ENCODE measurements around the gene MAPK8IP1.
A peak's percentile ranks its signal among the peaks of the same experiment; 100 is the strongest.

DNA sequence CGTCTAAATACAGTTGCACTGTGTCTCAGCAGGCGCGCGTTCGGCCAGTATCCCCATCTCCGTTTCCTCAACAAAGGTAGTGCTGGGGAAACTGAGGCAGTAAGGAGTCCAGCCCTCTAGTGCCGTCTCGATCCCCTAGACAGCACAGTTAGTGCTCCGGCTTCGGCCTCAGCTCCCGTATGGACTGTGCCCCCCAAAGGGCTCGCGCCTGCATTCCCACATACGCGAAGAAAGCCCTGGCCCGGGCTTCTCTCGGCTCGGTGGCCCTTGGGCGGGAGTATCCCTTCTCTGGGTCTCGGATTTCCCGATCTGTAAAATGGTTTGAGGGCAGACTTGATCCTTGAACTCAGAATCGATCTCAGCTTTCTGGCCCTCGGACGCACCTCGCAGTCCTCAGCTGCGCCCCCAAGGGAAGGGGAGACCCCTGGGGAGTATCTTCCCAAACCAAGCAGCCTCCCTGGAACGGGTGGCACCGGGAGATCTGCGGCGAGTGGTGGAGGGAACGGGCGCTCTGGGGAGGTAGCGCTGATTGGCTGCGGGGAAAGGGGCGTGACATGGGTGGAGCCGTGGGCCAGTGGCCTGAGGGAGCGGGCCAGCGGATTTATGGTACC lies 33.0 kb downstream of the MAPK8IP1 start:
- TF ChIP-seq CTCF (IDR thresholded peaks at IDR 0.05) (no peak), EP300 (IDR thresholded peaks at IDR 0.05; ENCODE audit: low read depth) (no peak), POLR2A (IDR thresholded peaks at IDR 0.05) (peak; percentile 59), POLR2AphosphoS5 (IDR thresholded peaks at IDR 0.05) (peak; percentile 91 to 93 (median 91))

All from transverse colon (tissue), 4 donors.